ENCODE results near the gene TNS4. TPM values are rescaled to one million over a fixed set of nuclear protein-coding genes. Genes with fewer than 3 reads are reported as not detected.

TNS4 gene
- total RNA-seq, 1 donor from 2014 or later = 0.05 TPM

- DNase-seq (ENCODE audit: low read depth) = no peak
Observed at GRCh38 chr17:40491486-40491885, 9.9 kb downstream of the TNS4 start.

GRCh38 chr17:40490982-40491381 lies 10.4 kb downstream of the TNS4 start:
- DNase-seq (ENCODE audit: low read depth) = no peak

- peak; percentile 76 for DNase-seq (ENCODE audit: low read depth)
Observed at GRCh38 chr17:40490289-40490853, 11.1 kb downstream of the TNS4 start.

DNA sequence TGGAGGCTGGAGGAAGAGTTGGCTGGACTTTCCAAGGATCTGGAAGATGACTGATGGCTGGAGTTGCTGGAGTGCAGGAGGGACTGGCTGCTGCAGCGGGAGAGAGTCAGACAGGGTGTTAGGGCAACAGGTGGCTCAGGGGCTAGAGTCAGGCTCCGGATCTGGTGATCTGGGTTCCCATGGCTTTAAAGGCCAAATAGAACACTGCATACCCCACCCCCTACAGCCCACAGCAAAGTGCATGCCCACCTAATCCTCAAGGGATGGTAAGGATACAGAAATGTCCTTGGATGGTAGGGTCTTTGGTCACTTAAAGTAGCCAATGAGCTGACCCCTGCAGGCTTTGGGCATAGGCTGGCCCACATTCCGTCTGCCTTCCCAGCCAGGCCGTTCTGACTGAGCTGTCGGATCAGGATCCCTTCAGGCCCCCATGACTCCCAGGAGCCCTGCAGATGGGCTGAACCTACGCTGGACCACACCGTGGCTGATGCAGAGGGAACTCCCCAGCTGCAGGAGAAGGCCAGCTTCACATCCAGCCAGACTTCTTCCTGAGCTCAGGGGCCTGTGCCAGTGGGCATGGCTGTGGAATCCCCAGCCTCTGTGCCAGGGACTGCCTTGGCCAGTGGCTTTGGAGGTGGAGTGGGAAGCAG lies 13.9 kb downstream of the TNS4 start:
- no peak for DNase-seq (ENCODE audit: low read depth)

DNA sequence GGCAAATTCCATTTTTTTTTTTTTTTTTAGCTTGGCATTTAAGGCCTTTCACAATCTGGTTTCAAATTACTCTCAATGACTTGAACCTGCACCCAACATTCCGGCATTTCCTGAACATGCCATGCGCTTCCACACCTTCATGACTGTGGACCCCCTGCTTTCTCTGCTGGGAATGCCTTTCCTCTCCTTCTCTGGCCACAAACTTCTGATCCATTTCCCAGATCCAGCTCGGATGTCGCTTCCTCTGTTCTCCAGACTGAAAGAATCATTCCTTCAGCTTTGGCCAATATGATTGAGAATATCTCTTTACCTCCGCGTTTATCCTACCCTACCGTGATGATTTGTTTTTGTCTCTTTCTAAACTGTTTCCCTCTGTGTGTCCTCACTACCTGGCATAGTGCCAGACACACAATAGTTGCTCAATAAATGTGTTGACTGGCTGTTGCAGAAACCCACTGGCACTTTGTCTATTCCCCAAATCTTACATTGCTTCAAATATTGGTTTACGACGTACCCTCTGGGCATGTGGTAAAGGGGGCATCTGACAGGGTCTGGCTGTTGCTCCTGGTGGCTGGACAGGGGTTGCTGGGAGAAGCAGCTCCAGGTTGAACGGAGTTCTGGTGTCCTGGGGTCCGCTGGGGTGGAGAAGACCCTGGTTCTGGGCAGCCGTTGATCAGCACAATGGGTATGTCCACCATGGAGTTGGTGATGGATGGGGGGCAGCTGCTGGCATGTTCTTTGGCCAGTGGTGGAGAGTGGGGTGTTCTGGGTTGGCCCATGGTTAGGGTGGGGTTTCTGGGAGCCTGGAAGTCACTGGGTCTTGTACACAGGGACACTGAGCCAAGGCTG lies 14.7 kb downstream of the TNS4 start:
- DNase-seq (ENCODE audit: low read depth) = peak; percentile 95

GRCh38 chr17:40485851-40486521 lies 15.4 kb downstream of the TNS4 start:
- peak; percentile 98 for DNase-seq (ENCODE audit: low read depth)

GRCh38 chr17:40484973-40485530 lies 16.4 kb downstream of the TNS4 start:
- no peak for DNase-seq (ENCODE audit: low read depth)

DNA sequence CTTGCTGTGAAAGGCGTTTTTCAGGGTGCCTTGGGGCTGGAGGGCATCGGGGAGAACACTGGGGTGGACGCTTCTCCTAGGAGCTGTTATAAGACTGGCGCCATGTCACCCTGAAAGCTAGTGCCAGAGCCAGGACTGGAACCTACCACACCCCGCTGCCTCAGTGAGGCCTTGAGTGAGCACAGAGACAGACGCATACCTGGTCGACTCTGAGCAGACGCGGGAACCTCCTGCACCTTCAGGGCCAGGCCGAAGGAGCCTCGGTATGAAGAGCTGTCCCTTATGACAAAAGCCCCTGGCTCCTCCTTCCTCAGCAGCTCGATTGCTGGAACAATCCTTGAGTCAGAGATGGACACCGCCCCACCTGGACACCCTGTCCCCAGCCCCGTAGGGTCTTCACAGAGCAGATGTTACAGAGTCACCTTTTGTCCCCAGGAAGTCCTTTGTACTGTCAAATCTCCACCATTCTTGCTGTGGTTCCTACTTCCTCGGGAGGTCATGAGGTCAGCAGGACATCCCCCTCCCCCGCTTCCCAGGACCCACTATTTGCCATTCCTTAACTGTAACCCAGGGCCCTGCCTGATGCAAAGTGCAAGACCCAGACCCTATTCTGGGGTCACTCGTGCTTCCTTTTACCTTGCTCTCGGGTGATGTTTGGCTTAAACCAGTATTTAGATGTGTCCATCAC lies 17.0 kb downstream of the TNS4 start:
- DNase-seq (ENCODE audit: low read depth) = no peak

DNA sequence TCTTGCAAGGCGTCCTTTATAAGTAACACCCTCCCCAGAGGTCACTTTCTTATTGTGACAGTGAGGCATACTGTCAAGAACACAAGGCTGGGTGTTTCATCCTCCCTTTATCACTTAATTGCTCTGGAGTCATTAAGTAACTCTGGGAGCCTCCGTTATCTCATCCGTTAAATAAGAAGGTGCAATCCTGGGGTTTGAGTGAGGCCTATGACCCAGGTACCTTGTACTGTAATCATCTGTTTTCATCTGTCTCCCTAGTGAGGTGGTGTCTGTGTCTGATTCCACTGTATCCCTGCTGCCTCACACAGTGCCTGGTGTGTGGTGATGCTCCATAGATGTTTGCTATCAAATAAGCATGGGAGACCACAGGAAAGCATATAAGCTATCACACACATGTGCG lies 17.7 kb downstream of the TNS4 start:
- DNase-seq (ENCODE audit: low read depth) = no peak

- no peak for DNase-seq (ENCODE audit: low read depth)
Observed at GRCh38 chr17:40482722-40483121, 18.7 kb downstream of the TNS4 start.

- no peak for DNase-seq (ENCODE audit: low read depth)
Observed at GRCh38 chr17:40481106-40481505, 20.3 kb downstream of the TNS4 start.

DNA sequence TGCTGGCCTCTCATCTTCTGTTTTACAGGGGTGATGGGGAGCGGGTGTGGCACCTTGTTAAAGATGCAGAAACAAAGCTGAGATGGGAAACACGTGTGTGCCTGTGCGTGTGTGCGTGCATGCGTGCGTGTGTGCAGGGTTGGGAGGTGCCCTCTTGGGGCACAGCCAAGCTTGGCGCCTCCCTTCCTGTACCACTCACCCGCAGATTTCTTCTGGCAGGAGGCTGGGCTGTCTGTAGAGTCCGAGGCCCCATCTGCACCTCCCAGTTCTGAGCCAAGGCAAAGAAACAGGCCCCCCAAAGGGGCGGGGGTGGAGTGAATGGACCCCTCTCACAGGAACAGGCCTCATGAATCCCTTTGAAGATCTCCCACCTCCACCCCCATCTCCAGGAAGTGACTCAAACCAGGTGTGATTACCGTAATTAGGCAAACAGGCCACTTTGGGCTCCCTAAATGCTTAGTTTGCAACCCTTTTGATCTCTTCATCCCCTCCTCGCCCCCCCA lies 20.9 kb downstream of the TNS4 start:
- DNase-seq (ENCODE audit: low read depth) = no peak

GRCh38 chr17:40479754-40480480 lies 21.5 kb downstream of the TNS4 start:
- no peak for DNase-seq (ENCODE audit: low read depth)

GRCh38 chr17:40478486-40478885 lies 22.9 kb downstream of the TNS4 start:
- DNase-seq (ENCODE audit: low read depth) = no peak

DNA sequence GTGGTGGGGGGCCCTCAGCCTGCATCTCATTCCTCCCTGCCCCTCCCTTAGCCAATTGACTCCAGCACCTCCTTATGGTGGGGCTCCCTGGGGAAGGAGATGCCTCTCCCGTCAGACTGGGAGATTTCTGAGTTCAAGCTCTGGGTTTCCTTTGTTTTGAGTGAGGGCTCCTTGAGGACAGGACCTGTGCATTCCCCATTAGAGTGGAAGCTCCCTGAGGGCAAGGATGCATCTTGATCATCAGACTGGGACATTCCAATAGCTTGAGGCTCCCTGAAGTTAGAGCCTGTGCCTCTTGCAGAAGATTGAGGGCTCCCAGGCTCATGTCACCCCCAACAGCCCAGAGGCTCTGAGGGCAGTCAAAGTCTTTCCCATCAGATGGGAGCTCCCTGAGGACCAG lies 23.6 kb downstream of the TNS4 start:
- no peak for DNase-seq (ENCODE audit: low read depth)

GRCh38 chr17:40475234-40475908 lies 26.1 kb downstream of the TNS4 start:
- DNase-seq (ENCODE audit: low read depth) = no peak

DNA sequence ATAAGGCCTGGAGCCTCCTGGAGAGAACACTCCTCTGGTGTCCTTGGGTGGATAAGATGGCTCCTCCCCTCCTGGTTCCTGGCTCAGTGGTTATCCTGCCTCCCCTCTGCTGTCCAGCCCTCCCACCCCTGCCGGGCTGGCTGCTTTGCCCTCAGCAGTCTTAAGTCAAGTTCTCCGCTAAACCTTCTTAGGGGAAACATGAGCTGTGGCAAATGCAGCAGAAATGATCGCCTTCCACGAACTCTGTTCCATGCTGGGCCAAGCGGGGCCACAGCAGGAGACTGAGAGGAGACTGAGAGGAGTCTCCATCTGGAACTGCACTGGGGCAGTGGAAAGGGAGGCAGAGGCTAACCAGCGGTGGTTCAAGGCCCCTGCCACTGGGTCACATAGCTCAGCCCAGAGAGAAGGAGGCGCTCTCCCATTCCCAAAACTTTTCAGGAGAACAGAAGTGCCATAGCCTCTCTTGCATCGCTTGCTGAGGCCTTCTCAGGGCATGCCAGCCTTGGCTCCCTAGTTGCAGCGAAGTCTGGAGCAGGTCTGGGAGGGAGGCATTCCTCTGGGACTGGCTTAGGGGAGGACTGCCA lies 26.9 kb downstream of the TNS4 start:
- DNase-seq (ENCODE audit: low read depth) = no peak

DNA sequence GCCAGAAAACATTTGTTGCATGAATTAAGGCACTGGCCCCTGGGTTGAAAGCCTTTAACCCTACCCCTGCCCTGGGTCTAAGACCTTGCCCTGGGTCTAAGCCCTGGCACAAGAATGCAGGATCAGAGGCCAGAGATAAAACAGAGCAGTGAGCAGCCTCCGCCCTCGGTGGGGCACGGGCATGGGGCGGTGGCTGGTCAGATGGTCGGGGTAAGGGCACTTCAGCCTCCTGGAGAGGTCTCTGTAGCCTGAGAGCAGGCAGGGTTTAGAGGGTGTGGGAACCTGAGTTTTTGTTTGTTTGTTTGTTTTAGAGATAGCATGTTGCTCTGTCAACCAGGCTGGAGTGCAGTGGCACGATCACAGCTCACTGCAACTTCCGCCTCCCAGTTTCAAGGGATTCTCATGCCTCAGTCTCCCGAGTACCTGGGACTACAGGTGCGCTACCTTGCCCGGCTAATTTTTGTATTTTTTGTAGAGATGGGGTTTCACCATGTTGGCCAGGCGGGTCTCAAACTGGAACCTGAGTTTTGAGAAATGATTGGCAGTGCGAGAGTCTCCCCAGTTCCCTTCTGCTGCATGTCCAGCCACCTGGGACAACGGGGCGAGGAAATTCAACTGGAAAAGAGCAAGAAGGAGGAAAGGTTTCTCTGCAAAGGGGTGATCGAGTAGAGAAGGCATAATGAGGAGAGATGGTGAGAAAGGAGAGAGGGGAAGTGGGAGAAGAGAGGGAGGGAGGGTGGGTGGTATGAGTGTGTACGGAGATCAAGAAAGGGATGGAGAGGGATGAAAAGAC lies 27.7 kb downstream of the TNS4 start:
- DNase-seq (ENCODE audit: low read depth) = no peak

Measured in renal cortical epithelial cell (primary cell).